Putamen (tissue), 1 donor: ENCODE measurements around the gene SPATA25.
"Not testable (repeated sequence)": the region's sequence is repeated elsewhere in the genome, so short reads cannot be mapped to it uniquely, and the experiment has no call there.

Source experiments
- DNase-seq: peaks from one replicate; pipeline ENCODE4 v3.0.0-alpha.2; 2016; ENCODE audit warnings: low spot score

The SPATA25 gene

DNA sequence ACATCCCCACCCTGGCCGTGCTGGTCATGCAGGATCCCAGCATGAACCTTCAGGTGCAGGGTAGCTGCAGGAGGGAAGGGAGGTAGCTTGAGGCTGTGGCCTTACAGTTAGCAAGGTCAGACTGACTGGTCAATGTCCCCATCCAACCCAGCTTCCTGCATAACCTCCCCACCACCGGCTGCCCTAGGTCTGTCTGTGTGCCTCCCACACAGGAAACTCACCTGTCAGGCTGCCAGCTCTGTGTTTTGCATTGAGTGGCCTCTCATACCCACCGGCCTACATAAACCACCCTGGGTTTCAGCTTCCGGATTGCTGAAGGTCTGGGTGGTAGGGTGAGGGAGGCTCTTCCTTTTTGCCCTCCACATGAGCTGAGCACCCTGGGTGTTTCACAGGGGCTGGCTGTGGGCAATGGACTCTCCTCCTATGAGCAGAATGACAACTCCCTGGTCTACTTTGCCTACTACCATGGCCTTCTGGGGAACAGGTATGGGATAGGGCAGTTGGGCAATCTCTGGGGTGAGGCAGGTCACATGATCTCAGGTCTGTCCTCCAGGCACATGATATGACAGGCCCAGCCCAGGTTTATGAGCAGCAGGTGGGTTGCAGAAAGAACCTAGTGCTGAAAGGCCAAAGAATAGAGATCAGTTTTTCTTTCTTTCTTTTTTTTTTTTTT lies 5.5 kb upstream of the SPATA25 start:
- no peak for DNase-seq

DNA sequence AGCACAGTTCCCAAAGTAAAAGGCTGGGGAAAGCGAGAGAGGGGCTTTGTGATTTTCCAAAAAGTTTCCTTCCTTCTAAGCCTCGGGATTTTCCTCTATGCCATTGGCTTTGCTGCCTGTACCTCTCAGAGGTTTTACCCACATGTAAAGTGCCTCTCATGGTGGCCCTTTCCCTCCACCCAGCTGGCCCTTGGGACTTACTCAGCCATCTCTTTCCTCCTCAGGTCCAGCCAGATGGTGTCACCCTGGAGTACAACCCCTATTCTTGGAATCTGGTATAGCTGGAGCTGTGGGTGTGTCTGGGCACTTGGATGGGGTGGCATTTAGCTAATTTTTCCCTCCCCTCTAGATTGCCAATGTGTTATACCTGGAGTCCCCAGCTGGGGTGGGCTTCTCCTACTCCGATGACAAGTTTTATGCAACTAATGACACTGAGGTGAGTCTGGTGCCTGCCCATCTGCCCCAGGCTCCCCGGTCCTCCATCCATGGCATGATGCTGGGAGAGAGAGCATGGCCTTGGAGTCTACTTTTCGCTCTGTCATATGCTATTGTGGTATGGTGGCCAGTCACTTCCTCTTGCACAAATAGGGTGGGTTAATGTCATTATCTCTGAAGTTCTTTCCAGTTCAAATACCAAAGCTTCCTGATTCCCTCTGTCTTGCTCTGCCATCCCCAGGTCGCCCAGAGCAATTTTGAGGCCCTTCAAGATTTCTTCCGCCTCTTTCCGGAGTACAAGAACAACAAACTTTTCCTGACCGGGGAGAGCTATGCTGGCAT lies 4.8 kb upstream of the SPATA25 start:
- no peak for DNase-seq

DNA sequence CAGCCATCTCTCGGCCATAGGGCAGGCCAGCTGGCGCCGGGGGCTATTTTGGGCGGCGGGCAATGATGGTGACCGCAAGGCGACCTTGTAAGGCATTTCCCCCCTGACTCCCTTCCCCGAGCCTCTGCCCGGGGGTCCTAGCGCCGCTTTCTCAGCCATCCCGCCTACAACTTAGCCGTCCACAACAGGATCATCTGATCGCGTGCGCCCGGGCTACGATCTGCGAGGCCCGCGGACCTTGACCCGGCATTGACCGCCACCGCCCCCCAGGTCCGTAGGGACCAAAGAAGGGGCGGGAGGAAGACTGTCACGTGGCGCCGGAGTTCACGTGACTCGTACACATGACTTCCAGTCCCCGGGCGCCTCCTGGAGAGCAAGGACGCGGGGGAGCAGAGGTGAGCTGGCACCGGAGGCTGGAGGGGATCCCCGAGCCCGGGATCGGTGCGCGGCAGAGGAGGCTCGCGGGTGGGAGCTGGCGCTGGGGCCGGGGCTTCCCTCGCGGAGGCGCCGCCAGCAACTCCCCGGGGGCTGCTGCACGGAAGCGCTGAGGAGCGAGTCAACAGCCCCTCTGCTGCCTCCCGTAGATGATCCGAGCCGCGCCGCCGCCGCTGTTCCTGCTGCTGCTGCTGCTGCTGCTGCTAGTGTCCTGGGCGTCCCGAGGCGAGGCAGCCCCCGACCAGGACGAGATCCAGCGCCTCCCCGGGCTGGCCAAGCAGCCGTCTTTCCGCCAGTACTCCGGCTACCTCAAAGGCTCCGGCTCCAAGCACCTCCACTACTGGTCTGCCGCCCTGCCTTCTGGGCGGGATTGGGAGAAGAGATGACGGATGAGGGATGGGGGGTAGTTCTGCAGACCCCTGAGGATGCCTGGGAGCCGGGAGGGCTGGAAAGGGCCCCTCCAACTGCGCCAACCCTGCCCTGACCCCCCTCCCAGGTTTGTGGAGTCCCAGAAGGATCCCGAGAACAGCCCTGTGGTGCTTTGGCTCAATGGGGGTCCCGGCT lies 3.9 kb upstream of the SPATA25 start, which contains the start of the genes CTSA and NEURL2:
CTSA (plus strand) TSS at position 351 of the 999 bp plus-strand sequence; CDS start at position 585, 234 bp downstream.
NEURL2 (minus strand) TSS at position 224 of the 999 bp plus-strand sequence; CDS start at position 7, 217 bp downstream.
- DNase-seq = peak; percentile 90

DNA sequence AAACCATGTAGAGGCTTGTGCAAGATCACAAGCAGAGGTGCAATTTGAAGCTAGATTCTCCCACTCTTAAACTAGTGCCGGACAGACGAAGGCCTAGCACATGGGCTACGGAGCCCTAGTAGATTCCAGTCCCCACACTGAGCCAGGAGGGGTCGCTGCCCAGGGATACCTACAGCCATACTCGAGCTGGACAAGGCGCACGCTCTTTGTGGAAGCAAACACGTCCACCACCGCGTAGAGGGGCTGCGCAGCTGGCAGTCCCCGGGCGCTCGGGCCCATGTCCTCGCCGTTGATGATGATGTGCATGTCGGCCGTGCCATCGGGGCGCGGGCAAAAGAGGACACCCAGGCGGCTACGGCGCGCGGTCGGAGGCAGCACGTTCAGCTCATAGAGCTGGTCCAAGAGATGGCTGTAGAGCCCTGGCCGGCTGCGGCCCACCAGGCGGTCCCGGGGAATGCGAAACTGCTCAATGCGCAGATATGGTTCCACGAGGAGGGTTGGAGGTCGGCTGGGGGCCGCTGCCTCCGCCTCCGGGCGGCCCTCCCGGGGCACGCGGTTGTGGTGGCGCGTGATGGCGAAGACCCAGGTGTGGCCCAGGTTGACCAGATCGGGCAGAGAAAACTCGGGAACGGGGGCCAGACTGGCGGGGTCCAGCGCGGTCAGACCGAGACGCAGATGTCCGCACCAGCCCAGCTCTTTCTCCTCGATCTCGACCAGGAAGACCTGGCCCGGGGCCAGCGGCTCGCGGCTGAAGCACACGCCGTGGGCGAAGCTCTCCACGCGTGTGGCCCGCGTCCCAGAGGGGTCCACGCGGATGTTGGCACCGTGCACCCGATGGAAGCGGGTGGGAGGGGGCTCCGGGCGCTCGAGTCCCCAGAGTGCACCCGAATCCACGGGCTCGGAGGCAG lies 2.9 kb upstream of the SPATA25 start:
- DNase-seq = peak; percentile 42

DNA sequence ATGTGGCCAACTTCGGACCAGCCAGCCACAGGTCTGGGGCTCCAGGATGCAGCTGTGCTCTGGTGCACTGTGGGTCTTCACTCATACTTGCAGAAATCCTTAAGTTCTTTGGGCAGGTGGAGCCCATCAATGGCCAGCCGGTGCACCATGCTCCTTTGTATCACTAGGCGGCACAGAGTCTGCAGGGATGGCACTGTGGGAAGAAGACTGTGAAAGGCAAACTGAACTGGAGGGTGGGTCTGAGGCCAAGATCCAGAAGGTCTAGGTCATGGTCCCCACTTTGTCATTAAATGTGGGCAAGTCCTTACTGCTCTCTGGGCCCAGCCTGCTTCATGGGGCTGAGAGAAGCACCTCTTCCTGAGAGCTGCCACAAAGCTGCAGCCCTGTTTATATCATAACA lies 1.3 kb upstream of the SPATA25 start:
- DNase-seq = no peak

DNA sequence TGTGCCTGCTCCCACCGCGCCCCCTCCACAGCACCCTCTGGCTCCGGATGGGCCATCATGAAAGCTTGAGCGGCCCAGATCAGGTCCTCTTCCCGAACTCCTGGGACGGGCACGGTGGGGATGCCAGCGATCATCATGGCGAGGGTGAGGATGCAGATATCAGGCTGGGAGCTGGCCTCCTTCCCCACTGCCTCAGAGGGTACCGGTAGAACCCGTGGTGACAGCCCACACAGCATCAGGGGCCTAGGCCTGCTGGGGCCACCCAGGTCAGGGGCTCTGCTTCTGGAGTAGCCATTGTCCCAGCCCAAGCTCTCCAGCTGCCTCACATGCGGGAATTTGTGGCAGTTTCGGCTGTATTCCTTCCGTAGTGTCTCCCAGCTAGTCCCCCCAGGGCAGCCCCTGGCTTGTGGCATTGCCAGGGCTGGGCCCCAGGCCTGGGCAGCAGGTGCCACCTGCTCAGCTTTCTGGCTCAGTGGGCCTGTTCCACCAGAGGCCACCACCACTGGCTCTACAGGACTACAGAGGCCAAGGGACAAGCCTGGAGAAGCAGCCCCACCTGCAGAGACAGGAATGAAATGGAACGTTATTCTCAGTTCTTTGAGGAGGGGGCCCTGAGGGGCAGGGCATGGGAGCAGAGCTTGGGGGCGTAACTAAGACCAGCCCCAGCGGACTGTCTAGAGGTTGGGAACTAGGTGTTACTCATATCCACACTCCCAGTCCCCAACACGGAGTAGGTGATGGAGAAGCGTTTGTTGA lies 654 bp downstream of the SPATA25 start:
- no peak for DNase-seq

DNA sequence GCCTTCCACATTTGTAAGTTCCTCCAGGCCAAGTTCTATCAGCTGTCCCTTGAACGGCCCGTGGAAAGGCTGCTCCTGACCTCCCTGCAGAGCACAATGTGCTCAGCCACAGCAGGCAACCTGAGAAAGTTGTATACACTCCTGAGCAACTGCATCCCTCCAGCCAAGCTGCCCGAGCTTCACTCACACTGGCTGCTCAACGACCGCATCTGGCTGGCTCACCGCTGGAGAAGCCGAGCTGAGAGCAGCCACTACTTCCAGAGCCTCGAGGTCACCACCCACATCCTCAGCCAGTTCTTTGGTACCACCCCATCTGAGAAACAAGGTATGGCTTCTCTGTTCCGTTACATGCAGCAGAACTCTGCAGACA lies 4.3 kb downstream of the SPATA25 start:
- no peak for DNase-seq

DNA sequence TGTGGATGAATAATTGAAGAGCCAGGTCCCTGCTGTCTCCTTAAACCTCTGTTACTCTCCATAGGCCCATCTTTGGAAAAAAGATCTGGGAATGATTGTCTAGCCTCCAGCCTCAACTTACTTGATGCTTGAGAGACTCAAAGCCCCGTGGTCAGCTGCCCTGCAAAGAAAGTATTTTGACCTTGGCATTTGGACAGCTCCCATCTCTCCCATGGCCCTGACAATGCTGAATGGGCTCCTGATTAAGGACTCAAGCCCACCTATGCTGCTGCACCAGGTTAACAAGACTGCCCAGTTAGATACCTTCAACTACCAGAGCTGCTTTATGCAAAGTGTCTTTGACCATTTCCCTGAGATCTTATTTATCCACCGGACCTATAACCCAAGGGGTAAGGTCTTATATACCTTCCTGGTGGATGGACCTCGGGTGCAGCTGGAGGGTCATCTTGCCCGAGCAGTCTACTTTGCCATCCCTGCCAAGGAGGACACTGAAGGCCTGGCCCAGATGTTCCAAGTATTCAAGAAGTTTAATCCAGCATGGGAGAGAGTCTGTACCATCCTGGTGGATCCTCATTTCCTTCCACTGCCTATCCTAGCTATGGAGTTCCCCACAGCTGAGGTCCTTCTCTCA lies 4.8 kb downstream of the SPATA25 start:
- DNase-seq = no peak

DNA sequence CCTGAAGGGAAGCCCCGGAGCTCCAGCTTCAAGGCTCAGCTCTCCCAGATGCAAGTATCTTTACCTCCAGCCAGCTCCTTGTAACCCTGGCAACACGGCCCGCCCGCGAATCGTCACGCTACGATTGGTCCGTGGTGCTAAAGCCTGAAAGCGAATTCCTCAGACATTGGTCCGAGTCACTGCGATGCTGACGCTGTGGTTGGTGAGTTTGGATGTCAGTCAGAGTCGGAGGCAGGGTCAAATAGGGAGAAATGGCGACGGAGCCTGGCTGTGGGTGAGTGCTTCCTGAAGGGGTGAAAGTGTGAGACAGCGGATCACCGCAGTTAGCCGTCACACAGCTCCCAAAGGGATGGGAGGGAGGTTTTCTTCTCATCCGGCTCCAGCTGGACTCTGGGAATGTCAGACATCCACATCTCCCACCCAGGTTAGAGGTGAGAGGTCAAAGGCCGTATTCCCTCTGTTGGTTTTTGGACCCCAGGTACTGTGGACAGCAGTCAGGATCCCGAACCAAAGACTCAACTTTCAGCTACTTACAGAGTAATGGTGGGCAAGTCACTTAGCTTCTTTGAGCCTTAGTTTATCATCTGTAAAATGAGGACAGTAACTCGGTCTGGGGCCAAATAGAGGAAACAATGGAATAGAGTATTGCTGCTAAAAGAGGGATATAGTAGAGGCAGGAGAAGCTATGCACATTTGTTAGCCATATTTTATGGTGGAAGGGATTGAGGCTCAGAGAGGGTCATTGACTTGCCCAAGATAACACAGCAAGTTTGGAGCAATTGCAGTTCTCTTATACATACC lies 6.2 kb downstream of the SPATA25 start, which contains the start of gene ZSWIM1:
ZSWIM1 (plus strand) TSS at position 240 of the 801 bp plus-strand sequence. CDS start 1,366 bp downstream, outside the sequence.
- peak; percentile 99 for DNase-seq

DNA sequence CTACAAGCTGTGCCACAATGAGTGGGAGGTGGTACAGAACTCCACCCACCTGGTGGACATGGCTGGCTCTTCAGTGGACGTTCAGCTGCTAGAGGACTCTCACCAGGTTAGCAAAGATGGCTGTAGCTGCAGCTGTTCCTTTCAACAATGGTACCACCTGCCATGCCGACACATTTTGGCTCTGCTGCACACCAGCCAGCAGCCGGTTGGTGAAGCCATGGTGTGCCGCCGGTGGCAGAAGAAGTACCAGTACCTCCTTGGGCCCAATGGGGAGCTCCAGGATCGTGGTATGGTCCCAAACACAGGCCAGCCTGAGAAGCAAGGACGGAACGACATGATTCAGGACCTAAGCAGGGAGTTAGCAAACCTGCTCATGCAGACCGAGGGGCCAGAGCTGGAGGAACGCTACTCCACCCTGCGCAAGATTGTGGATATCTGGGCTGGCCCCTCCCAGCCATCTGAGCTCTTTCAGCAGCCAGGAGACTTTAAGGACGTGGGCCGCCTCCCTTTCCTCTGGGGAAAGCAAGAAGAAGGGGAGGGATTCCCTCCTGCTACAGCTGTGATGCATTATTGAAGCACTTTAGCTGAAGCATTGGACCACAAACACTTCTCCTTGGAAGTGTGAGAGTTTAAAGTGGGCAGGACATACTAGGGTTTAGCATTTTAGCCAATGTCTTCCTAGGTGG lies 9.2 kb downstream of the SPATA25 start:
- DNase-seq = no peak

DNA sequence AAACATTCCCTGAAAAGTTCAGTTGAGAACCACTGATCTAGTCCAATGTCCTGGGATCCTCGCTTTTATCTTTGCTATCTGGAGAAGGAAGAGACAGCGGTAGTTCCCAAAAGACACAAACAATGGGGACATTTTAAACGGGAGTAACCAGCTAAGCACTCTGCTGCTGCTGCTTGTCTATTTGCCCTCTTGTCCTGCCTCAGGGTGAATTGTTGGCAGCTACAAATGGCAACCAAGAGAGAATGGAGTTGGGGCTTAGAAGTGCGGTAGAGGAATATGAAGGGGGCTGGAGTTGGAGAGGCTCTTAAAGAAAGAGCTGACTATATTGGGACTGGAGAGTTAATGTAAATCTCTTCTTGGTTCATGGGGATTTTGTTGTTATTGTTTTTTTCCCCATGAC lies 12.8 kb downstream of the SPATA25 start:
- DNase-seq = no peak

DNA sequence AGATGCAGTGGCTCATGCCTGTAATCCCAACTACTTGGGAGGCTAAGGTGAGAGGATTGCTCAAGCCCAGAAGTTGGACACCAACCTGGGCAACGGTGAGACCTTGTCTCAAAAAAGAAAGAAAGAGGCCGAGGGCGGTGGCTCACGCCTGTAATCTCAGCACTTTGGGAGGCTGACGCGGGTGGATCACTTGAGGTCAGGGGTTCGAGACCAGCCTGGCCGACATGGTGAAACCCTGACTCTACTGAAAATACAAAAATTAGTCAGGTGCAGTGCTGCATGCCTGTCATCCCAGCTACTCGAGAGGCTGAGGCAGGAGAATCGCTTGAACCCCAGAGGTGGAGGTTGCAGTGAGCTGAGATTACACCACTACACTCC lies 13.3 kb downstream of the SPATA25 start:
- DNase-seq = not testable (repeated sequence)

DNA sequence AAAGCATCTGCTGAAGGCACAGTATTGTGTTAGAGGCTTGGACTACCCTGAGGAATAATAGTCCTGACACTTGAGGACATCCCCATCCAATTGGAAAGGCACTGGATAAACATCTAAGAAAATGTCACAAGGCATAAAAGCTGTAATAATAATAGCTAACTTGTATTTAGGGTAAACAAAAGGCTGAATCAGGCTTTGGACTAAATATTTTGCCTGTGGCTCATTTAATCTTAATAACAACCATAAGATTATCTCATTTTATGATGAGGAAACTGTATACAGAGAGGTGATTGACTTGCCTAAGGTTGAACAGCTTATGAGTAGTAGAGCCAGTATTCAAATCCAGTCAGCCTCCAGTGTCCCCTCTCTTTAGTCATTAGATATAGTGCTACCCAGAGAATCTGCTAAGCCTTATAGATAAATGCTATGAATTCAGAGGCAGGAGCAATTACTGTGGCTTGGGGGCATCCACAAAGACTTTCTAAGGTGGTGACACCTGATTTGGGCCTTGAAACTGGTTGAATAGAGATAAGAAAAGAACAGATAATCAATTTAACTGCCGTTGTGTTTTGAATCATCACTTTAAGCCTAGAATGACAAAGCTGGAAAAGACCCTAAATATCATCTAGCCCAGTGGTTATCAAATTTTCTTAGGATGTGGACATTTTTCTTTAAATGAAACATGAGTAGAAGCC lies 13.9 kb downstream of the SPATA25 start:
- DNase-seq = no peak

DNA sequence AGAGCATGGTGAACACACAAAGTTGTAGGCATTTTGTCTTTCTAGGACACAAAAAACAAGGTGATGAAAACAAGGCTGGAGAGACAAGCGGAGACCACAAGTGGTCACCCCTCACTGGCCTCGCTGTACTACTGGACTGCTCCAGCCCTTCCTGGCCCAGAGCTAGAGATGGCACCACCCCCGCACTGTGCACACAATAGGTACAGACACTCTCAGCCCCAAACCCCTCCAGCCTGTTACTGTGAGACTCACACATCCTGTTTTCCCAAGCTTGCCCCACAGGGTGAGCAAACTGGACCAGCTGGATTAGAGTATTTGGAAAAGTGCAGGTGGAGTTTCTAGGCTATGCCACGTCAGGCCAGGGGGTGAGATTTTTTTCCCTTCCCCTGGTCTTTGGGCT lies 14.8 kb downstream of the SPATA25 start:
- no peak for DNase-seq

DNA sequence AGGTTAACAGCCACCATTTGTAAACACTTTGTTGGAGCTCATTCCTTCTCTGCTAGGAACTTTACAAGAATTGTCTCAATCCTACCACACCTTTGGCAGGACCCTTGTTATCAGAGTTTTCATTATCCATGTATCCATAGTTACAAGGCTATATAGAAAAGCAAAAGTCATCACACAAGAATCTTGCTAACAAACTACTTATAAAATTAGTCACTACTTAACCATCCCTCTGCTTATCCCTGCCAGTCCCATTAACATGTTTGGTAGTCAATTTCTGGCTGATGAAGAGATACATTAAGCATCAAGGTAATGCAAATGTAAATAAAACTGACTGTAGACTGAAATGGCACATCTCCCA lies 19.6 kb downstream of the SPATA25 start:
- DNase-seq = no peak

DNA sequence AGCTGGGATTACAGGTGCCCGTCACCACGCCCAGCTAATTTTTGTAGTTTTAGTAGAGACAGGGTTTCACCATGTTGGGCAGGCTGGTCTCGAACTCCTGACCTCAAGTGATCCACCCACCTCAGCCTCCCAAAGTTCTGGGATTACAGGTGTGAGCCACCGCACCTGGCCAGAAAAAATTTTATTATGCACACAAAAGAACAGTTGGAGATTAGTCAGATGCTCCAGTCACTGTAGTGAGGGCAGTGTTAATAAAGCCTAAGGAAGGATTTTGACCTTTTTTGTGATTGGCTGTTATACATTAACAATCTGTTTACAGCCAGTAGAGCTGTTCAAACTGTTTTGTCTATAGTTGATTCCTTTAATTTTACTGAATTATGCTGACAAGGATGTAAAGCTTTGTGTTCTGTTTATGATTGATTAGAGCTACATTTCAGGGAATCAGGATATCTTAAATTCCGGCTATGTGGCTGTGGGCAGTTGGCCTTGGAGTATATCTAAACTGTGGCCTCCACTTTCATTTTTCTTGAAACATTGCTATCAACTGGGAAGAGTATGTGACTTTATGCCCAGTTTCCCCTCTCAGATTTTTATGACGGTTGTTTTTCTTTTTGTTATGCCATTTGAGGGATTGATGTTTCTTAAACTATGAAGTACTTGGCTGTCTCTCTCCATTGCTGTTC lies 20.1 kb downstream of the SPATA25 start:
- no peak for DNase-seq

DNA sequence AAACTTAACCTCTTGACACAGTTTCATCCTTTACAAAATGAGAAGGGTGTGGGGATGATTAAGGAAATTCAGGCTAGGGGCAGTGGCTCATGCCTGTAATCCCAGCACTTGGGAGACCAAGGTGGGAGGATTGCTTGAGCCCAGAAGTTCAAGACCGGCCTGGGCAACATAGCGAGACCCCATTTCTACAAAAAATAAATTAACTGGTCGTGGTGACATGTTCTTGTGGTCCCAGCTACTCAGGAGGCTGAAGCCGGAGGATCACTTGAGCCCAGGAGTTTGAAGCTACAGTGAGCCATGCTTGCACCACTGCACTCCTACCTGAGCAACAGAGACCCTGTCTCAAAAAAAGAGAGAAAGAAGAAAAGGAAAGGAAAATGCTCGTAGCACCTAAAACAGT lies 21.0 kb downstream of the SPATA25 start:
- DNase-seq = no peak
